ENCODE measurements around the gene PRKN.

GRCh38 chr6:162680871-162681270 lies 46.7 kb downstream of the PRKN start:
- no peak for TF ChIP-seq CTCF (conservative IDR thresholded peaks at IDR 0.05 in 1 of 2, IDR thresholded peaks at IDR 0.05 in 1 of 2; ENCODE audit: low read depth in 1 of 2, low read length in 2 of 2)
- TF ChIP-seq EZH2 (IDR thresholded peaks at IDR 0.05; ENCODE audit: low read length, missing control alignments), result no peak

Measured in fibroblast of lung (primary cell).